CD4-positive, alpha-beta T cell (primary cell): ENCODE data around the gene APBA2. TPM values are rescaled to one million over a fixed set of nuclear protein-coding genes. Genes with fewer than 3 reads are reported as not detected.

ENCODE experiments used
- ATAC-seq: fragments of 200-7000 bp; cut with Tn5 transposase; one replicate; pipeline ENCODE4 v1.10.0; 2022; ENCODE audit warnings: mild to moderate bottlenecking; ENCODE audit not compliant: poor library complexity
- CTCF ChIA-PET: fragments of 350-600 bp; sonication (Branson Sonifier 250); formaldehyde crosslinking; loops from one replicate; lab custom pipeline; 2021; ENCODE audit warnings: antibody characterized with exemption, inconsistent platforms; lab: Charles Lee
- POLR2A ChIA-PET: fragments of 350-600 bp; sonication (Branson Sonifier 250); formaldehyde crosslinking; loops from one replicate; lab custom pipeline; 2021; ENCODE audit warnings: antibody characterized with exemption, inconsistent platforms; lab: Charles Lee
- DNase-seq, 14 experiments: peaks; one replicate each; pipeline ENCODE4 v3.0.0-alpha.2; 2013 to 2020; ENCODE audit warnings: mixed read lengths in 2 of 14
- H3K27ac ChIP-seq, 2 donors: one replicate each; pipeline versions ENCODE4 v1.5.1 to v1.7.0; 2013; ENCODE audit warnings: low read length in 2 of 2, low read depth in 1 of 2, mild to moderate bottlenecking in 1 of 2
- H3K27me3 ChIP-seq, 2 experiments: 1 replicate in 1 of 2; 2 replicates in 1 of 2; pipeline versions ENCODE4 v1.6.1 to v1.7.0; 2013; ENCODE audit warnings: low read length in 2 of 2, control low read depth in 1 of 2, mild to moderate bottlenecking in 1 of 2, moderate library complexity in 1 of 2; ENCODE audit not compliant: insufficient read depth in 2 of 2, control insufficient read depth in 1 of 2
- H3K36me3 ChIP-seq: one replicate; pipeline ENCODE4 v1.6.1; 2013; ENCODE audit warnings: low read length, control low read depth; ENCODE audit not compliant: insufficient read depth
- H3K4me1 ChIP-seq: one replicate; pipeline ENCODE4 v1.6.1; 2013; ENCODE audit warnings: low read length, control low read depth; ENCODE audit not compliant: insufficient read depth
- H3K4me3 ChIP-seq: one replicate; pipeline ENCODE4 v1.5.1; 2013; ENCODE audit warnings: mild to moderate bottlenecking, low read length, moderate library complexity
- H3K9me3 ChIP-seq, 2 experiments: 1 replicate in 1 of 2; 2 replicates in 1 of 2; pipeline versions ENCODE4 v1.6.1 to v1.7.0; 2013; ENCODE audit warnings: low read length in 2 of 2, mild to moderate bottlenecking in 2 of 2, control low read depth in 1 of 2, moderate library complexity in 1 of 2; ENCODE audit not compliant: control insufficient read depth in 1 of 2, insufficient read depth in 1 of 2
- H3K27ac Mint-ChIP-seq: one replicate; pipeline ENCODE4 v1.8.0; 2020; ENCODE audit warnings: mixed read lengths
- H3K27me3 Mint-ChIP-seq: one replicate; pipeline ENCODE4 v1.8.0; 2021; ENCODE audit warnings: mixed read lengths
- H3K36me3 Mint-ChIP-seq: one replicate; pipeline ENCODE4 v1.8.0; 2021; ENCODE audit warnings: low read depth, mixed read lengths
- H3K4me1 Mint-ChIP-seq: one replicate; pipeline ENCODE4 v1.8.0; 2021; ENCODE audit warnings: low read depth, mixed read lengths
- H3K4me3 Mint-ChIP-seq: one replicate; pipeline ENCODE4 v1.8.0; 2020; ENCODE audit warnings: mild to moderate bottlenecking, mixed read lengths
- H3K9me3 Mint-ChIP-seq: one replicate; pipeline ENCODE4 v1.8.0; 2020; ENCODE audit warnings: mixed read lengths
- CTCF ChIP-seq: fragments of 200-600 bp; IDR thresholded peaks from one replicate; pipeline ENCODE4 v1.8.0; 2022; ENCODE audit warnings: antibody characterized with exemption, mild to moderate bottlenecking
- intact Hi-C, 2 experiments: fragments of 100-400 bp; cut with DNase I in 1 of 2; cut with micrococcal nuclease in 1 of 2; formaldehyde crosslinking; loops; one replicate each; pipeline versions ENCODE4 v1.15.1 to v1.9.0; 2023 to 2025; cut with DNase I, micrococcal nuclease
- total RNA-seq, 174 experiments: library from RNA in 2 of 174; stranded (reverse) in 2 of 174; gene quantifications; one replicate each; pipeline ENCODE4 v1.2.3 and lab custom pipeline; 2021 to 2026

The APBA2 gene
- total RNA-seq, 2 experiments from 2014 or later, result 123 to 126 TPM

GRCh38 chr15:29062626-29063025 lies 176.9 kb downstream of the APBA2 start:
- POLR2A ChIA-PET, result no interaction called here
- no peak overlapping the region for H3K27ac ChIP-seq
- CTCF ChIA-PET, result no interaction called here
- Mint-ChIP-seq H3K9me3 (no peaks in the 10 kb centered on the region), H3K4me1 (peaks cover 65% of the 10 kb centered on the region), H3K4me3 (no peak overlapping the region), H3K27me3 (no peaks in the 10 kb centered on the region), H3K27ac (peak overlapping the region; percentile 3), H3K36me3 (peaks cover 44% of the 10 kb centered on the region)
- H3K4me1 ChIP-seq, result peaks cover 11% of the 10 kb centered on the region
- H3K36me3 ChIP-seq, result no peaks in the 10 kb centered on the region
- intact Hi-C loops, result no loop called here
- H3K9me3 ChIP-seq, result no peaks in the 10 kb centered on the region
- no peaks in the 10 kb centered on the region for H3K27me3 ChIP-seq
- TF ChIP-seq CTCF, result no peak
- H3K4me3 ChIP-seq, result no peak overlapping the region
- no peak for ATAC-seq
- no peak for DNase-seq

GRCh38 chr15:29063646-29064045 lies 177.9 kb downstream of the APBA2 start:
- Mint-ChIP-seq H3K27me3 (no peaks in the 10 kb centered on the region), H3K4me3 (no peak overlapping the region), H3K9me3 (no peaks in the 10 kb centered on the region), H3K36me3 (peaks cover 39% of the 10 kb centered on the region), H3K27ac (no peak overlapping the region), H3K4me1 (peaks cover 60% of the 10 kb centered on the region)
- Histone ChIP-seq H3K4me1 (peaks cover 11% of the 10 kb centered on the region), H3K27ac (no peak overlapping the region), H3K9me3 (peaks cover 0 to 5% of the 10 kb centered on the region in 2 experiments), H3K36me3 (no peaks in the 10 kb centered on the region), H3K4me3 (no peak overlapping the region), H3K27me3 (no peaks in the 10 kb centered on the region)
- ChIA-PET CTCF (interaction anchor here (0.6 kb wide), 1 partner anchor 82 kb away, joined by 4 read pairs; no protein-coding TSS in a partner anchor), POLR2A (no interaction called here)
- no peak for TF ChIP-seq CTCF
- DNase-seq, result no peak
- intact Hi-C loops, result no loop called here
- no peak for ATAC-seq

- H3K4me1 Mint-ChIP-seq, result peaks cover 61% of the 10 kb centered on the region
- CTCF ChIA-PET, result no interaction called here
- TF ChIP-seq CTCF, result no peak
Observed at GRCh38 chr15:29064290-29064689, 178.5 kb downstream of the APBA2 start.

More at GRCh38 chr15:29064290-29064689, 178.5 kb downstream of the APBA2 start:
- Mint-ChIP-seq H3K36me3 (peaks cover 41% of the 10 kb centered on the region), H3K27ac (peak overlapping the region; percentile 6), H3K4me3 (no peak overlapping the region), H3K9me3 (no peaks in the 10 kb centered on the region), H3K27me3 (no peaks in the 10 kb centered on the region)
- no peak for DNase-seq
- Histone ChIP-seq H3K36me3 (no peaks in the 10 kb centered on the region), H3K4me1 (peaks cover 11% of the 10 kb centered on the region), H3K27ac (no peak overlapping the region), H3K9me3 (peaks cover 0 to 5% of the 10 kb centered on the region in 2 experiments), H3K27me3 (no peaks in the 10 kb centered on the region), H3K4me3 (no peak overlapping the region)
- ATAC-seq, result no peak
- intact Hi-C loops, result no loop called here
- POLR2A ChIA-PET, result no interaction called here
